NCI-H146 treated with DMSO at 0.1 percent for 48 hours (cell line): ENCODE data around the gene PRAC1.

Experiments used
- DNase-seq: peaks from one replicate; lab custom pipeline; 2025; ENCODE audit not compliant: unreplicated experiment; lab: John Stamatoyannopoulos, UW

Gene PRAC1

GRCh38 chr17:48722201-48722907 is at the start of gene PRAC1:
TSS of gene PRAC1 (minus strand) at chr17:48722518. CDS start at chr17:48722392, 126 bp downstream.
- no peak for DNase-seq

- DNase-seq = no peak
Measured at GRCh38 chr17:48770954-48771353, 48.6 kb upstream of the PRAC1 start.

- DNase-seq = no peak
Measured at GRCh38 chr17:48769009-48769675, 46.8 kb upstream of the PRAC1 start.

- DNase-seq = no peak
Measured at GRCh38 chr17:48767263-48767774, 45.0 kb upstream of the PRAC1 start.

- DNase-seq = no peak
Measured at GRCh38 chr17:48761114-48761513, 38.8 kb upstream of the PRAC1 start.

- DNase-seq = no peak
Measured at GRCh38 chr17:48760411-48760810, 38.1 kb upstream of the PRAC1 start.

GRCh38 chr17:48759288-48759687 is 37.0 kb upstream of the PRAC1 start:
- no peak for DNase-seq

GRCh38 chr17:48757524-48757961 is 35.2 kb upstream of the PRAC1 start:
- no peak for DNase-seq

GRCh38 chr17:48756830-48757251 is 34.5 kb upstream of the PRAC1 start:
- no peak for DNase-seq

- DNase-seq = no peak
Measured at GRCh38 chr17:48755356-48755755, 33.0 kb upstream of the PRAC1 start.

- no peak for DNase-seq
Measured at GRCh38 chr17:48754500-48755261, 32.4 kb upstream of the PRAC1 start.

GRCh38 chr17:48753794-48754499 is 31.6 kb upstream of the PRAC1 start:
- no peak for DNase-seq

GRCh38 chr17:48752399-48753288 is 30.3 kb upstream of the PRAC1 start:
- DNase-seq = no peak

GRCh38 chr17:48751733-48752398 is 29.5 kb upstream of the PRAC1 start:
- no peak for DNase-seq

GRCh38 chr17:48751172-48751571 is 28.9 kb upstream of the PRAC1 start:
- no peak for DNase-seq

GRCh38 chr17:48749621-48750553 is 27.6 kb upstream of the PRAC1 start:
- no peak for DNase-seq

- DNase-seq = no peak
Measured at GRCh38 chr17:48748718-48749566, 26.6 kb upstream of the PRAC1 start.
